GM21360 (cell line): Measurements from ENCODE around the gene SPATA31A7.
"Not testable (repeated sequence)": the region's sequence is repeated elsewhere in the genome, so short reads cannot be mapped to it uniquely, and the experiment has no call there.

Experiments
- ATAC-seq: cut with Tn5 transposase; IDR thresholded peaks from one replicate; pipeline ENCODE4 v1.9.1; 2021; ENCODE audit warnings: mild to moderate bottlenecking, moderate library complexity; ENCODE audit not compliant: unreplicated experiment

SPATA31A7 gene

DNA sequence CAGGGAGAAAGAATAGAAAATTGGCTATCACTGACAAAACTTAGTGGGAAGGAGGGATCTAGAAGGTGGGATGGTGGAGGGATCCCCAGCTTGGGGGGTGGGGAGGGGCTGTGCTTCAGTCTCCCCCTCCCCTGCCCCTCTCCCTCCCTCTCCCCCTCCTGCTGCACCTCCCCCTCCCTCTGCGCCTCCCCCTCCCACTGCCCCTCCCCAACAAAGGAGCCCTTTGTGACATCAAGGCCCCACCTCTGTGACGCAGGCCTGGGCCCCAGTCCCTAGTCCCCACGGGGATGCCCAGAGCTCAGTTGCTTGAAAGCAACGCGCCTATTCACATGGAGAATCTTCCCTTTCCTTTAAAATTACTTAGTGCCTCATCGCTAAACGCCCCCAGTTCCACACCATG, at the start of gene SPATA31A7:
TSS of gene SPATA31A7 (plus strand) at position 301 of the 400 bp plus-strand sequence. CDS start at position 330, 29 bp downstream.
- ATAC-seq, result not testable (repeated sequence)

DNA sequence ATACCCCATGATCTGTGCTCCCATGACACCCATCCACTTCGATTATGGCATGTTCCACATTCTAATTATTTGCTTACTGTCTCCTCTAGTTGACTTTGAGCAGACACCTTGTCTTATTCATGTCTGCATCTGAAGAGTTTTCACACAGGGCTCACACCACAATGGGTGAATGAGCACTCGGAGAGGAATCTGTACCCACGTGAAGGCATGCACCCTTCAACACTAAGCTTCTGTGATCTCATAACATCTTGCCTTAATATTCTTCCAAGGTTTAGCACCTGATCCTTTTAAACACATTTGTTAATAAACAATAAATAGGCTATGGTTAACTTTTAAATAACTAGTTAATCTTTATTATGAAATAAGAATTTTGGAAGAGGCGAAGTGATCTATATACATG, 36.6 kb downstream of the SPATA31A7 start:
- ATAC-seq, result not testable (repeated sequence)
